GM23338 (cell line): ENCODE measurements around the gene TAB3. TPM values are rescaled to one million over a fixed set of nuclear protein-coding genes. Genes with fewer than 3 reads are reported as not detected.

Experiments used
- ATAC-seq: fragments of 200-7000 bp; cut with Tn5 transposase; 3 replicates; pipeline ENCODE4 v1.9.1; 2020
- DNase-seq: peaks from one replicate; pipeline ENCODE4 v3.0.0-alpha.2; 2015; ENCODE audit warnings: low spot score
- H2AFZ ChIP-seq: fragments of 200-600 bp; sonication (generic); 2 replicates; pipeline ENCODE4 v1.8.0; 2016; ENCODE audit warnings: antibody characterized with exemption, mild to moderate bottlenecking, moderate library complexity
- H3F3A ChIP-seq: fragments of 200-600 bp; sonication (generic); replicated peaks from 2 replicates; pipeline ENCODE4 v1.8.0; 2017; ENCODE audit warnings: antibody characterized with exemption, mixed run types, low read depth
- H3K27ac ChIP-seq: fragments of 200-600 bp; sonication (generic); 2 replicates; pipeline ENCODE4 v1.6.1; 2016; ENCODE audit warnings: low read depth
- H3K27me3 ChIP-seq: fragments of 200-600 bp; sonication (generic); 2 replicates; pipeline ENCODE4 v1.8.0; 2016; ENCODE audit warnings: mild to moderate bottlenecking, mixed run types, moderate library complexity; ENCODE audit not compliant: insufficient read depth
- H3K36me3 ChIP-seq: fragments of 200-600 bp; sonication (generic); 2 replicates; pipeline ENCODE4 v1.8.0; 2016; ENCODE audit warnings: mild to moderate bottlenecking; ENCODE audit not compliant: insufficient read depth
- H3K4me1 ChIP-seq: fragments of 200-600 bp; sonication (generic); 2 replicates; pipeline ENCODE4 v1.8.0; 2016; ENCODE audit warnings: mild to moderate bottlenecking, moderate library complexity; ENCODE audit not compliant: insufficient read depth
- H3K4me2 ChIP-seq: fragments of 200-600 bp; sonication (generic); 2 replicates; pipeline ENCODE4 v1.7.1; 2017; ENCODE audit warnings: mixed run types
- H3K4me3 ChIP-seq: fragments of 200-600 bp; sonication (generic); 2 replicates; pipeline ENCODE4 v1.6.1; 2016; ENCODE audit warnings: mixed run types
- H3K79me2 ChIP-seq: fragments of 200-600 bp; sonication (generic); replicated peaks from 2 replicates; pipeline ENCODE4 v1.8.0; 2017; ENCODE audit warnings: mild to moderate bottlenecking; ENCODE audit not compliant: insufficient read depth
- H3K9me2 ChIP-seq: fragments of 200-600 bp; sonication (generic); 2 replicates; pipeline ENCODE4 v1.8.0; 2017; ENCODE audit not compliant: insufficient read depth
- H4K20me1 ChIP-seq: fragments of 200-600 bp; sonication (generic); replicated peaks from 2 replicates; pipeline ENCODE4 v1.8.0; 2017; ENCODE audit warnings: mild to moderate bottlenecking; ENCODE audit not compliant: insufficient read depth
- H3K27ac Mint-ChIP-seq: 2 replicates; pipeline ENCODE4 v1.8.0; 2020; ENCODE audit warnings: inconsistent platforms, mild to moderate bottlenecking, moderate library complexity, mixed read lengths
- H3K27me3 Mint-ChIP-seq: 3 replicates; pipeline ENCODE4 v1.8.0; 2022; ENCODE audit warnings: low read depth, mild to moderate bottlenecking, moderate library complexity, mixed read lengths, inconsistent platforms; ENCODE audit not compliant: insufficient read depth, poor library complexity
- H3K36me3 Mint-ChIP-seq: 3 replicates; pipeline ENCODE4 v1.8.0; 2021; ENCODE audit warnings: low read depth, mild to moderate bottlenecking, inconsistent platforms, moderate library complexity, mixed read lengths
- H3K4me1 Mint-ChIP-seq: 3 replicates; pipeline ENCODE4 v1.8.0; 2020; ENCODE audit warnings: mild to moderate bottlenecking, inconsistent platforms, mixed read lengths
- H3K4me3 Mint-ChIP-seq: 3 replicates; pipeline ENCODE4 v1.8.0; 2021; ENCODE audit warnings: moderate library complexity, mild to moderate bottlenecking, inconsistent platforms, mixed read lengths
- H3K9me3 Mint-ChIP-seq: 3 replicates; pipeline ENCODE4 v1.8.0; 2020; ENCODE audit warnings: moderate library complexity, mild to moderate bottlenecking, inconsistent platforms, mixed read lengths
- CREB1 ChIP-seq: fragments of 250-450 bp; sonication (Bioruptor Pico); IDR thresholded peaks from 2 replicates; pipeline ENCODE4 v1.5.0; 2020; ENCODE audit warnings: low read depth, mild to moderate bottlenecking, moderate library complexity
- EZH2phosphoT487 ChIP-seq: fragments of 200-600 bp; sonication (generic); IDR thresholded peaks from one replicate; pipeline ENCODE4 v1.8.1; 2018; ENCODE audit warnings: antibody characterized with exemption; ENCODE audit not compliant: unreplicated experiment
- NANOG ChIP-seq: IDR thresholded peaks from 2 replicates; pipeline ENCODE4 v1.6.1; 2016; ENCODE audit warnings: antibody characterized with exemption, borderline replicate concordance
- POLR2AphosphoS5 ChIP-seq: IDR thresholded peaks from 2 replicates; pipeline ENCODE4 v1.6.1; 2016; ENCODE audit warnings: antibody characterized with exemption, low read depth
- STAT1 ChIP-seq: IDR thresholded peaks from one replicate; pipeline ENCODE4 v1.6.1; 2016; ENCODE audit warnings: antibody characterized with exemption; ENCODE audit not compliant: unreplicated experiment
- ZNF114 ChIP-seq: fragments of 250-450 bp; sonication (Bioruptor Pico); IDR thresholded peaks from 2 replicates; pipeline ENCODE4 v1.5.0; 2020; ENCODE audit warnings: mild to moderate bottlenecking, moderate library complexity
- ZNF331 ChIP-seq: fragments of 250-450 bp; sonication (Bioruptor Pico); IDR thresholded peaks from 2 replicates; pipeline ENCODE4 v1.5.0; 2020; ENCODE audit warnings: low read depth, mild to moderate bottlenecking, moderate library complexity
- polyA plus RNA-seq: library from polyadenylated mRNA; unstranded; fragments of >200 nt; fragmentation: Nextera tagmentation; extraction: Ambion mirVana; gene quantifications from 2 replicates; pipeline ENCODE4 v1.2.1, GENCODE V29; 2016
- total RNA-seq: library from RNA; depleted of rRNA; stranded (reverse); fragments of >200 nt; shearing (Covaris generic); gene quantifications from 2 replicates; pipeline ENCODE4 v1.2.3, GENCODE V29; 2014
- TF ChIP-seq, protein P1 (sequence below), 2 experiments: fragments of 200-600 bp in 1 of 2; sonication (generic) in 1 of 2; conservative IDR thresholded peaks; 2 replicates each; pipeline versions ENCODE4 v1.5.1 to v1.6.1; 2016 to 2017; ENCODE audit warnings: antibody characterized with exemption in 2 of 2, low read depth in 2 of 2, mild to moderate bottlenecking in 2 of 2, moderate library complexity in 1 of 2
- TF ChIP-seq, protein P2 (sequence below): IDR thresholded peaks from 2 replicates; pipeline ENCODE4 v1.6.1; 2016; ENCODE audit warnings: antibody characterized with exemption
- TF ChIP-seq, protein P3 (sequence below): IDR thresholded peaks from one replicate; pipeline ENCODE4 v1.6.1; 2018; ENCODE audit warnings: antibody characterized with exemption; ENCODE audit not compliant: unreplicated experiment

Gene TAB3
- total and polyA plus RNA-seq, 2 experiments from 2014 or later: 4.4 to 21.7 TPM

DNA sequence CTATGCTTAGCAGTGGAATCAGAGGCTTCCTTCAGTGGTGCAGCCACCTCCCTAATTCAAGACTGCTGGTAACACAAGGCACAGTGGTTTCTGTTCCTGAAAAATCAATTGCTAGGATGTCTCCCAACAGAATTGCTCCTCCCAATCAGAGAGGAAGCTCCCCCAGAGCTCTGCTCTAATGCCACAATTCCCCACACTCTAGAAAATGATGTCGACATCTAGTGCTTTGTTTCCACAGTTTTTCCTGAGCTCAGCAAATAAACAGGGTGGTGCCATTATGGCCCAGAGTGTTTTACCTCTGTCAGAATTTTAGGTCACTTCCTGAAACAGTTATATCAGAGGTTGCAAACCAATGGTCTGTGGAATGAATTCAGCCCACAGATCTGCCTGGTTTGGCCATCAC lies 24.7 kb downstream of the TAB3 start (continued):
- TF ChIP-seq, protein P1, sequence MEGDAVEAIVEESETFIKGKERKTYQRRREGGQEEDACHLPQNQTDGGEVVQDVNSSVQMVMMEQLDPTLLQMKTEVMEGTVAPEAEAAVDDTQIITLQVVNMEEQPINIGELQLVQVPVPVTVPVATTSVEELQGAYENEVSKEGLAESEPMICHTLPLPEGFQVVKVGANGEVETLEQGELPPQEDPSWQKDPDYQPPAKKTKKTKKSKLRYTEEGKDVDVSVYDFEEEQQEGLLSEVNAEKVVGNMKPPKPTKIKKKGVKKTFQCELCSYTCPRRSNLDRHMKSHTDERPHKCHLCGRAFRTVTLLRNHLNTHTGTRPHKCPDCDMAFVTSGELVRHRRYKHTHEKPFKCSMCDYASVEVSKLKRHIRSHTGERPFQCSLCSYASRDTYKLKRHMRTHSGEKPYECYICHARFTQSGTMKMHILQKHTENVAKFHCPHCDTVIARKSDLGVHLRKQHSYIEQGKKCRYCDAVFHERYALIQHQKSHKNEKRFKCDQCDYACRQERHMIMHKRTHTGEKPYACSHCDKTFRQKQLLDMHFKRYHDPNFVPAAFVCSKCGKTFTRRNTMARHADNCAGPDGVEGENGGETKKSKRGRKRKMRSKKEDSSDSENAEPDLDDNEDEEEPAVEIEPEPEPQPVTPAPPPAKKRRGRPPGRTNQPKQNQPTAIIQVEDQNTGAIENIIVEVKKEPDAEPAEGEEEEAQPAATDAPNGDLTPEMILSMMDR (conservative IDR thresholded peaks at IDR 0.05; ENCODE audit: low read depth in 2 of 2): no peak
- TF ChIP-seq POLR2AphosphoS5 (no peak), CREB1 (CRISPR knock-in tag) (no peak)
- TF ChIP-seq, protein P2, sequence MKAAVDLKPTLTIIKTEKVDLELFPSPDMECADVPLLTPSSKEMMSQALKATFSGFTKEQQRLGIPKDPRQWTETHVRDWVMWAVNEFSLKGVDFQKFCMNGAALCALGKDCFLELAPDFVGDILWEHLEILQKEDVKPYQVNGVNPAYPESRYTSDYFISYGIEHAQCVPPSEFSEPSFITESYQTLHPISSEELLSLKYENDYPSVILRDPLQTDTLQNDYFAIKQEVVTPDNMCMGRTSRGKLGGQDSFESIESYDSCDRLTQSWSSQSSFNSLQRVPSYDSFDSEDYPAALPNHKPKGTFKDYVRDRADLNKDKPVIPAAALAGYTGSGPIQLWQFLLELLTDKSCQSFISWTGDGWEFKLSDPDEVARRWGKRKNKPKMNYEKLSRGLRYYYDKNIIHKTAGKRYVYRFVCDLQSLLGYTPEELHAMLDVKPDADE: no peak
- TF ChIP-seq, protein P3, sequence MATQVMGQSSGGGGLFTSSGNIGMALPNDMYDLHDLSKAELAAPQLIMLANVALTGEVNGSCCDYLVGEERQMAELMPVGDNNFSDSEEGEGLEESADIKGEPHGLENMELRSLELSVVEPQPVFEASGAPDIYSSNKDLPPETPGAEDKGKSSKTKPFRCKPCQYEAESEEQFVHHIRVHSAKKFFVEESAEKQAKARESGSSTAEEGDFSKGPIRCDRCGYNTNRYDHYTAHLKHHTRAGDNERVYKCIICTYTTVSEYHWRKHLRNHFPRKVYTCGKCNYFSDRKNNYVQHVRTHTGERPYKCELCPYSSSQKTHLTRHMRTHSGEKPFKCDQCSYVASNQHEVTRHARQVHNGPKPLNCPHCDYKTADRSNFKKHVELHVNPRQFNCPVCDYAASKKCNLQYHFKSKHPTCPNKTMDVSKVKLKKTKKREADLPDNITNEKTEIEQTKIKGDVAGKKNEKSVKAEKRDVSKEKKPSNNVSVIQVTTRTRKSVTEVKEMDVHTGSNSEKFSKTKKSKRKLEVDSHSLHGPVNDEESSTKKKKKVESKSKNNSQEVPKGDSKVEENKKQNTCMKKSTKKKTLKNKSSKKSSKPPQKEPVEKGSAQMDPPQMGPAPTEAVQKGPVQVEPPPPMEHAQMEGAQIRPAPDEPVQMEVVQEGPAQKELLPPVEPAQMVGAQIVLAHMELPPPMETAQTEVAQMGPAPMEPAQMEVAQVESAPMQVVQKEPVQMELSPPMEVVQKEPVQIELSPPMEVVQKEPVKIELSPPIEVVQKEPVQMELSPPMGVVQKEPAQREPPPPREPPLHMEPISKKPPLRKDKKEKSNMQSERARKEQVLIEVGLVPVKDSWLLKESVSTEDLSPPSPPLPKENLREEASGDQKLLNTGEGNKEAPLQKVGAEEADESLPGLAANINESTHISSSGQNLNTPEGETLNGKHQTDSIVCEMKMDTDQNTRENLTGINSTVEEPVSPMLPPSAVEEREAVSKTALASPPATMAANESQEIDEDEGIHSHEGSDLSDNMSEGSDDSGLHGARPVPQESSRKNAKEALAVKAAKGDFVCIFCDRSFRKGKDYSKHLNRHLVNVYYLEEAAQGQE: no peak

DNA sequence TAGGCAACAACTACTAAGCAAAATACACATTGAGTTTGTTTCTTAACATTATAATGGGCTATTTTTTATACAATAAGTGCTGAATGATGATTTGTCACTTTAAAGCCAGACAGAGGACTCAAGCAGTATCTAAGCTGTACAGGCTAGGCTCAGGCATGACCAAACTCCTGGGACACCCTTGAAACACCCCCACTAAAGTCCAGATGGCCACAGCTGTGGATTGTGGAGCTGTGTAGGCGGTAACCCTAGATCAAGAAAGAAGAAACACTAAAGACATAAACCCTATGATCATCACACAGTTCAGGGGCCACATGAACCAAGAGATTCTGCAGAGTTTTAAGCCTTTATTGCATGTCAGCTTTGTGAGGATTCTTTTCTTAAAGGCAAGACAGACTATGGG lies 25.1 kb downstream of the TAB3 start:
- H3K4me1 Mint-ChIP-seq: peaks cover 12% of the 10 kb centered on the region
- Histone ChIP-seq H3K27me3 (no peaks in the 10 kb centered on the region), H3K36me3 (no peaks in the 10 kb centered on the region), H3K9me2 (no peaks in the 10 kb centered on the region), H2AFZ (no peak overlapping the region), H3K4me2 (no peak overlapping the region), H3K4me1 (no peaks in the 10 kb centered on the region), H3K4me3 (no peak overlapping the region), H4K20me1 (no peaks in the 10 kb centered on the region), H3K27ac (no peak overlapping the region), H3F3A (no peaks in the 10 kb centered on the region), H3K79me2 (no peaks in the 10 kb centered on the region)
- H3K4me3 Mint-ChIP-seq: no peak overlapping the region
- H3K9me3 Mint-ChIP-seq: no peaks in the 10 kb centered on the region
- H3K27me3 Mint-ChIP-seq: peaks cover 2% of the 10 kb centered on the region
- H3K36me3 Mint-ChIP-seq: peaks cover 9% of the 10 kb centered on the region; the same call in 2 of the 3 replicates
- no peak for ATAC-seq
- no peak for DNase-seq
- no peak overlapping the region for H3K27ac Mint-ChIP-seq
- TF ChIP-seq ZNF114 (no peak), POLR2AphosphoS5 (no peak), EZH2phosphoT487 (no peak), ZNF331 (CRISPR knock-in tag) (no peak), STAT1 (no peak), NANOG (no peak)
- TF ChIP-seq, protein P3: no peak
- TF ChIP-seq, protein P1 (conservative IDR thresholded peaks at IDR 0.05; ENCODE audit: low read depth in 2 of 2): no peak
